ENCODE measurements around the gene KRTAP15-1.

The KRTAP15-1 gene

DNA sequence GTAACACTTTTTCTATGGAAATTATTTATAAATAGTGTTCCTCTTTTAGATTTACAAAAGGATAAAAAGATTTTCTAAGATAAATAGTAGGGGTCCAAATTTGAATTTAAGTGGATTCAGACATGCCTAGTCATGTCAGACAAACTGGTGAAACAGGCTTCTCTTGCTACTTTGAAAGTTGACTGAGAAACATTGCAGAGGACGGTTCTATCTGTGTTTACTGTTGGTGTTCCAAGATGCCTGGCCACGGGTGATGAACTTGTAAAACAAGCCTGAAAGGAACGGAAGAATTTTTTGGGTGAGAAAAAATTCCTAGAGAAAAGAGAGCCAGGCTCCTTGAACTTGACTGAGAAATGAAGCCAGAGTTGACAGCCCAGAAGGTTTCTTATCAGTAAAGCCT lies 37.9 kb downstream of the KRTAP15-1 start:
- Mint-ChIP-seq H3K4me1 (peaks cover 32% of the 10 kb centered on the region), H3K9me3 (no peaks in the 10 kb centered on the region), H3K36me3 (ENCODE audit: low read depth) (peaks cover 5% of the 10 kb centered on the region), H3K27ac (peak overlapping the region; percentile 16), H3K27me3 (ENCODE audit: low read depth, poor library complexity) (no peaks in the 10 kb centered on the region), H3K4me3 (no peak overlapping the region)
- no peak for DNase-seq
- TF ChIP-seq, protein P1, sequence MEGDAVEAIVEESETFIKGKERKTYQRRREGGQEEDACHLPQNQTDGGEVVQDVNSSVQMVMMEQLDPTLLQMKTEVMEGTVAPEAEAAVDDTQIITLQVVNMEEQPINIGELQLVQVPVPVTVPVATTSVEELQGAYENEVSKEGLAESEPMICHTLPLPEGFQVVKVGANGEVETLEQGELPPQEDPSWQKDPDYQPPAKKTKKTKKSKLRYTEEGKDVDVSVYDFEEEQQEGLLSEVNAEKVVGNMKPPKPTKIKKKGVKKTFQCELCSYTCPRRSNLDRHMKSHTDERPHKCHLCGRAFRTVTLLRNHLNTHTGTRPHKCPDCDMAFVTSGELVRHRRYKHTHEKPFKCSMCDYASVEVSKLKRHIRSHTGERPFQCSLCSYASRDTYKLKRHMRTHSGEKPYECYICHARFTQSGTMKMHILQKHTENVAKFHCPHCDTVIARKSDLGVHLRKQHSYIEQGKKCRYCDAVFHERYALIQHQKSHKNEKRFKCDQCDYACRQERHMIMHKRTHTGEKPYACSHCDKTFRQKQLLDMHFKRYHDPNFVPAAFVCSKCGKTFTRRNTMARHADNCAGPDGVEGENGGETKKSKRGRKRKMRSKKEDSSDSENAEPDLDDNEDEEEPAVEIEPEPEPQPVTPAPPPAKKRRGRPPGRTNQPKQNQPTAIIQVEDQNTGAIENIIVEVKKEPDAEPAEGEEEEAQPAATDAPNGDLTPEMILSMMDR (IDR thresholded peaks at IDR 0.05), result no peak

DNA sequence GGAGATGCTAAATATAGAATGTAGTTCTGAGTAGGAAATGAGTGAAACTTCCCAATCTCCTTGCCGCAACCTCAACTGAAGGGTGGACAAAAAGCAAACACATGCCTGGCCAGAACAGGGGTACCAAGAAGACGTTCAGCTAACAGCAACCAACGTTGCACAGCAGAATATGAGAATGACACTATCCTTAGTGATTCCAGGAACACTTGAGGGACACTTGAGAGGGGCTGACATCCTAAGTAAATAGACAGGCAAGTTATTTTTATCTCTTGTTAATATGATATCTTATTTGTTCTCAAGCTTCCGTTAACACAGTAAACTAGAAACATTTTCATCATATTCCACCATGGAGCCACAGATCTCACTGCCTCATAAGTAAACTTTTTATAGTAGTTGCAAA lies 39.2 kb downstream of the KRTAP15-1 start:
- no peaks in the 10 kb centered on the region for H3K27me3 Mint-ChIP-seq (ENCODE audit: low read depth, poor library complexity)

DNA sequence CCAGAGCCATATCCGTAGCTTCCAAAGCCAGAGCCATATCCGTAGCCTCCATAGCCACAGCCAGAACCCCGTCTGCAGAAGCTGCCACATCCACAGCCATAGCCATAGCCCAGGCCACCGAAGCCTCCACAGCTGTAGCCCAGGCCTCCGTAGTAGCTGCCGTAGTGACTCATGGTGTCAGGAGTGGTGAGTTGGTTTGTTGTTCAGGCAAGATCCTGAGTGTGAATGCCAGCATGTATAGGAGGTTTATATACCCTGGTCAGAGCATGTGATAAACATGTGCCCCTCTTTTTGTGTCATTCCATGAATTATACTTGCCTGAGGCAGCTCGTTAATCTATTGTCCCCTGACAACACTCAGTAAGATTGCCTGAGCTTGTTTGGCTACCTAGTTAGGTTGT lies 40.1 kb downstream of the KRTAP15-1 start, which contains the start of gene KRTAP19-1:
TSS of gene KRTAP19-1 (minus strand) at position 223 of the 400 bp plus-strand sequence. CDS start at position 173, 50 bp downstream.
- no peak within 1 kb of the TSS for H3K4me3 Mint-ChIP-seq
- peaks cover 10% of the 10 kb centered on the region for H3K36me3 Mint-ChIP-seq (ENCODE audit: low read depth)
- DNase-seq, result no peak
- H3K4me1 Mint-ChIP-seq, result peaks cover 29% of the 10 kb centered on the region
- peaks cover 8% of the 10 kb centered on the region for H3K9me3 Mint-ChIP-seq
- no peaks in the 10 kb centered on the region for H3K27me3 Mint-ChIP-seq (ENCODE audit: low read depth, poor library complexity)
- no peak within 1 kb of the TSS for H3K27ac Mint-ChIP-seq
- TF ChIP-seq, protein P1 (IDR thresholded peaks at IDR 0.05), result no peak

More for the DNA sequence above, 39.2 kb downstream of the KRTAP15-1 start:
- no peak overlapping the region for H3K27ac Mint-ChIP-seq
- H3K9me3 Mint-ChIP-seq, result no peaks in the 10 kb centered on the region
- no peak for DNase-seq
- H3K4me1 Mint-ChIP-seq, result peaks cover 29% of the 10 kb centered on the region
- H3K36me3 Mint-ChIP-seq (ENCODE audit: low read depth), result peaks cover 5% of the 10 kb centered on the region
- H3K4me3 Mint-ChIP-seq, result no peak overlapping the region
- TF ChIP-seq, protein P1 (IDR thresholded peaks at IDR 0.05), result no peak

DNA sequence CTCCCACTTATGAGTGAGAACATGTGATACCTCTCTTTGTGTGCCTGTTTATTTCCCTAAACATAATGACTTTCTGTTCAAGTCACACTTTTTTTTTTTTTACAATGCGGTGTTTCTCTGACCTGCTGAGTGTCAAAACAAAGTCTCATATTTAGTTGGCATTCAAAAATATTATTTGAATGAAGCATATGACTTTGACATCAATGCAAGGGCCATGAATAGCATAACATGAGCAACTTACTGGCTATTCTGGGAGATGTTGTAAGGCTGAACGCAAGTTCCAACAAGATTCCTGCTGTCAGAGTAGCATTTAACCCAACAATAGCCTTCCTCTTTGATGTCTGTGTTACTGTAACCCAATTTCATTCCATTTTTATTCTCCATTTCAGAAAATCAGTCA lies 42.1 kb downstream of the KRTAP15-1 start:
- peaks cover 21% of the 10 kb centered on the region for H3K36me3 Mint-ChIP-seq (ENCODE audit: low read depth)
- no peak for DNase-seq
- no peak overlapping the region for H3K4me3 Mint-ChIP-seq
- TF ChIP-seq, protein P1 (IDR thresholded peaks at IDR 0.05), result no peak
- H3K9me3 Mint-ChIP-seq, result peaks cover 28% of the 10 kb centered on the region
- H3K27me3 Mint-ChIP-seq (ENCODE audit: low read depth, poor library complexity), result no peaks in the 10 kb centered on the region
- H3K27ac Mint-ChIP-seq, result no peak overlapping the region
- peaks cover 23% of the 10 kb centered on the region for H3K4me1 Mint-ChIP-seq

DNA sequence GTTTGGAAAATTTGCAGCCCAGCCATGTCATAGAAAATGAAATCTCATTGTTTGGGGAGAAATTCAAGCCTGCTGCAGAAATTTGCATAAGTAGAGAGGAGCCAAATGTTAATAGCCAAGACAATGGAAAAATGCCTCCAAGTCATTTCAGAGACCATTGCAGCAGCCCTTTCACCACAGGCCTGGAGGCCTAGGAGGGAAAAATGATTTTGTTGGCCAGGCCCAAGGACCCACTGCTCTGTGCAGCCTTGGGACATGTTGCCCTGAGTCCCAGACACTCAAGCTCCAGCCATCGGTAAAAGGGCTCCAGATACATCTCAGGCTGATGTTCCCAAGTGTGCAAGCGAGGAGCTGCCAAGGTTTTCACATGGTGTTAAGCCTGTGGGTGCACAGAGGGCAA lies 46.1 kb downstream of the KRTAP15-1 start:
- Mint-ChIP-seq H3K4me3 (no peak overlapping the region), H3K27ac (no peak overlapping the region), H3K36me3 (ENCODE audit: low read depth) (peaks cover 28% of the 10 kb centered on the region), H3K27me3 (ENCODE audit: low read depth, poor library complexity) (no peaks in the 10 kb centered on the region), H3K9me3 (peaks cover 51% of the 10 kb centered on the region), H3K4me1 (peaks cover 5% of the 10 kb centered on the region)
- TF ChIP-seq, protein P1 (IDR thresholded peaks at IDR 0.05), result no peak
- DNase-seq, result no peak

DNA sequence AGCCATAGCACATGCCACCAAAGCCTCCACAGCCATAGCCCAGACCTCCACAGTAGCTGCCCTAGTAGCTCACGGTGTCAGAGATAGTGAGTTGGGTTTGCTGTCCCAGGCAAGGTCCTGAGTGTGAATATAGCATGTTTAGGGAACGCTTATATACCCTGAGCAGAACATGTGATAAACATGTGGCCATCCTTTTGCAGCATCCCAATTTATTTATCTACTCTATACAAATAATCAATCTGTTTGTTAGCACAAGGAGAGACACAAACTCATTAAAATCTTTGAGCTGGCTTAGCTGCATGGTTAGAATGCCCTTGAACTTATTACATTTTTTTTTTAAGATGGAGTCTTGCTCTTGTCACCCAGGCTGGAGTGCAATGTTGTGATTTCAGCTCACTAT lies 47.3 kb downstream of the KRTAP15-1 start, which contains the start of gene KRTAP19-2:
TSS of gene KRTAP19-2 (minus strand) at position 101 of the 400 bp plus-strand sequence. CDS start at position 13, 88 bp downstream.
- peaks cover 51% of the 10 kb centered on the region for H3K9me3 Mint-ChIP-seq
- peaks cover 28% of the 10 kb centered on the region for H3K36me3 Mint-ChIP-seq (ENCODE audit: low read depth)
- no peaks in the 10 kb centered on the region for H3K4me1 Mint-ChIP-seq

More for the DNA sequence above, 47.3 kb downstream of the KRTAP15-1 start, which contains the start of gene KRTAP19-2:
- no peak for DNase-seq
- Mint-ChIP-seq H3K27me3 (ENCODE audit: low read depth, poor library complexity) (no peaks in the 10 kb centered on the region), H3K27ac (no peak within 1 kb of the TSS), H3K4me3 (no peak within 1 kb of the TSS)
- TF ChIP-seq, protein P1 (IDR thresholded peaks at IDR 0.05), result no peak

Measured in nephron progenitor cell (in vitro differentiated cells).